Psoas muscle (tissue), 8 donors: ENCODE data around the gene AGTRAP. TPM values are rescaled to one million over a fixed set of nuclear protein-coding genes. Genes with fewer than 3 reads are reported as not detected.

Source experiments
- ATAC-seq, 4 donors: fragments of 200-7000 bp; cut with Tn5 transposase; one replicate each; pipeline ENCODE4 v1.9.1; 2020; ENCODE audit warnings: moderate library complexity in 3 of 4, mild to moderate bottlenecking in 2 of 4
- DNase-seq, 2 donors: peaks; one replicate each; pipeline ENCODE4 v3.0.0-alpha.2; 2020
- H3K27ac ChIP-seq: fragments of 200-600 bp; one replicate; pipeline ENCODE4 v1.8.0; 2022
- H3K27me3 ChIP-seq, 3 donors: fragments of 200-600 bp in 1 of 3; one replicate each; pipeline versions ENCODE4 v1.6.1 to v1.8.0; 2013 to 2022; ENCODE audit warnings: low read length in 2 of 3, mild to moderate bottlenecking in 2 of 3, moderate library complexity in 1 of 3; ENCODE audit not compliant: insufficient read depth in 3 of 3
- H3K36me3 ChIP-seq, 2 donors: fragments of 200-600 bp in 1 of 2; one replicate each; pipeline versions ENCODE4 v1.6.1 to v1.8.0; 2013 to 2022; ENCODE audit warnings: low read depth in 1 of 2, mild to moderate bottlenecking in 1 of 2, moderate library complexity in 1 of 2; ENCODE audit not compliant: insufficient read depth in 1 of 2
- H3K4me1 ChIP-seq: fragments of 200-600 bp; one replicate; pipeline ENCODE4 v1.8.0; 2022
- H3K4me3 ChIP-seq: fragments of 200-600 bp; one replicate; pipeline ENCODE4 v1.8.0; 2022; ENCODE audit warnings: mild to moderate bottlenecking
- H3K9me3 ChIP-seq: fragments of 200-600 bp; one replicate; pipeline ENCODE4 v1.8.0; 2022
- CTCF ChIP-seq: fragments of 200-600 bp; IDR thresholded peaks from one replicate; pipeline ENCODE4 v1.8.0; 2022; ENCODE audit warnings: antibody characterized with exemption
- WGBS, 3 donors: extraction: QIAGEN DNeasy Blood & Tissue Kit; methylation state at CpG; one replicate each; pipeline versions ENCODE4 v1.1.6 to v1.1.7; 2013; 5-methylcytosine and 5-hydroxymethylcytosine counted together
- intact Hi-C, 2 donors: fragments of 100-400 bp; cut with DNase I; formaldehyde crosslinking; loops; one replicate each; pipeline versions ENCODE4 v1.11.0 to v1.14.2; 2022
- polyA plus RNA-seq, 3 donors: library from polyadenylated mRNA; stranded (reverse); fragments of 200-250 nt; gene quantifications; one replicate each; pipeline ENCODE4 v1.2.3, GENCODE V29; 2013
- total RNA-seq, 4 donors: library from RNA; stranded (reverse); fragmentation: NEBNext Ultra II Directional in 2 of 4; extraction: Animal tissue kit (Norgen Biotek cat#: 25700) in 2 of 4; gene quantifications; one replicate each; pipeline versions ENCODE4 v1.2.1 to v1.2.4, GENCODE V29; 2021 to 2023
- donor health status: healthy with polysubstance abuse.
- donor health status: DM: no; HTN: no; CAD: no; lungs with moderate emphysema.
- donor health status: Bipolar disorder and iron deficiency.
- donor health status: healthy.
- donor health status: DM: yes; HTN: yes; CAD: no.
- donor health status: DM: no; HTN: no; CAD: no.
- donor health status: DM: no; HTN: no; CAD: no.
- donor health status: DM: yes; HTN: yes; CAD: no.

Gene AGTRAP
- total and polyA plus RNA-seq, 7 donors = 28.5 to 179 (median 43.2) TPM

- DNase-seq = no peak
- intact Hi-C loops = no loop called here
- Histone ChIP-seq H3K36me3 (no peaks in the 10 kb centered on the region), H3K9me3 (no peaks in the 10 kb centered on the region), H3K27me3 (no peaks in the 10 kb centered on the region), H3K4me3 (no peak overlapping the region), H3K27ac (no peak overlapping the region), H3K4me1 (peaks cover 7% of the 10 kb centered on the region)
- TF ChIP-seq CTCF = no peak
- WGBS, 3 donors = 17 to 27% (median 22%) methylated on average over 2 of the region's 2 CpGs
- ATAC-seq = no peak
Observed at GRCh38 chr1:11722538-11722937, 13.4 kb upstream of the AGTRAP start.

- no peaks in the 10 kb centered on the region for H3K27me3 ChIP-seq
- no peaks in the 10 kb centered on the region for H3K4me1 ChIP-seq
- no peak overlapping the region for H3K27ac ChIP-seq
- no peaks in the 10 kb centered on the region for H3K36me3 ChIP-seq
- DNase-seq = no peak
- TF ChIP-seq CTCF = no peak
- no peaks in the 10 kb centered on the region for H3K9me3 ChIP-seq
- intact Hi-C loops = no loop called here
- WGBS, 3 donors = 73 to 81% (median 77%) methylated on average over 5 of the region's 5 CpGs
- ATAC-seq = no peak
- no peak overlapping the region for H3K4me3 ChIP-seq
Observed at GRCh38 chr1:11725616-11726015, 10.3 kb upstream of the AGTRAP start.

- DNase-seq = no peak
- Histone ChIP-seq H3K4me1 (no peaks in the 10 kb centered on the region), H3K27me3 (no peaks in the 10 kb centered on the region), H3K9me3 (no peaks in the 10 kb centered on the region), H3K4me3 (no peak overlapping the region), H3K36me3 (no peaks in the 10 kb centered on the region), H3K27ac (no peak overlapping the region)
- no peak for ATAC-seq
- no peak for TF ChIP-seq CTCF
- intact Hi-C loops = no loop called here
- 93 to 96% (median 94%) methylated on average over 4 of the region's 4 CpGs for WGBS, 3 donors
Observed at GRCh38 chr1:11727119-11727518, 8.8 kb upstream of the AGTRAP start.

DNA sequence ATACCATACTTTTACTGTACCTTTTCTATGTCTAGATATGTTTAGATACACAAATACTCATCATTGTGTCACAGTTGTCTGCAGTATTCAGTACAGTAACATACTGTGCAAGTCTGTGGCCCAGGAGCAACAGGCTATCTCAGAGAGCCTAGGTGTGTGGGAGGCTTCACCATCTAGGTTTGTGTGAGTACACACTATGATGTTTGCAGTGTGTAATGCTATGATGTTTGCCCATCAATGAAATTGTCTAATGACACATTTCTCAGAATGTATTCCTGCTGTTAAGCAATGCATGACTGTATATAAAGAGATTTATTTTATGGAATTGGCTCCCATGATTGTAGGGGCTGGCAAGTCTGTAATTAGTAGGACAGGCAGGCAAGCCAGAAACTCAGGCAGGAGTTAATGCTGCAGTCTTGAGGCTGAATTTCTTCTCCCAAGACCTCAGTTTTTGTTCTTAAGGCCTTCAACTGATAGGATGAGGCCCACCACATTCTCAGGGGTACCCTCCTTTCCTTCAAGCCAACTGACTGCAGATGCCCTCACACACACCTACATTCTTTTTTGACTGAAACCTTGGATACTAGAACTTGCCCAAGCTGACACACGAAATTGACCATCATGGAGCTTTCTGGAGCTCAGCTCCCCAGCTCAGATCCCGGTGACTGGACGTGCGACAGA, 7.7 kb upstream of the AGTRAP start:
- H3K4me3 ChIP-seq = no peak overlapping the region
- TF ChIP-seq CTCF = no peak
- H3K9me3 ChIP-seq = no peaks in the 10 kb centered on the region
- DNase-seq = no peak
- 95 to 100% (median 97%) methylated on average over 4 of the region's 4 CpGs for WGBS, 3 donors
- no peaks in the 10 kb centered on the region for H3K36me3 ChIP-seq
- intact Hi-C loops = no loop called here
- no peak for ATAC-seq
- no peaks in the 10 kb centered on the region for H3K4me1 ChIP-seq
- H3K27me3 ChIP-seq = no peaks in the 10 kb centered on the region
- H3K27ac ChIP-seq = no peak overlapping the region

DNA sequence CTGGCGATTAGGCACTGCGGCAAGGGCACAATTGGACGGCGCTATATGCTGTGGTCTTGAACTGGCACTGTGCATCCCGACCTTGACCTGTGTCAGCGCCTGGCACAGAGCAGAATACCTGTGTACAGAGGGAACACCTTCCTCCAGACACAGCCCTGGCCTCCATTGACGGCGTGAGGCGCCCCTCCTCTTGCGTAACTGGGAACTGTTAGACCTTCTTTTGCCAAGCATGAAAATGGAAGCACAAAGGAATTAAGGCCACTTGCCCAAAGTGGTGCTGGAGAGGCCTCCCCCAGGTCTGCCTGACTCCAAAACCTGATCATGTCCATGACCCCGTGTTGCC, 6.8 kb upstream of the AGTRAP start:
- no peak for TF ChIP-seq CTCF
- no peaks in the 10 kb centered on the region for H3K36me3 ChIP-seq
- ATAC-seq (no peak), DNase-seq (no peak)
- intact Hi-C loops = no loop called here
- WGBS, 3 donors = 91 to 94% (median 91%) methylated on average over 11 of the region's 11 CpGs
- no peaks in the 10 kb centered on the region for H3K27me3 ChIP-seq
- no peaks in the 10 kb centered on the region for H3K4me1 ChIP-seq
- H3K9me3 ChIP-seq = no peaks in the 10 kb centered on the region
- H3K4me3 ChIP-seq = no peak overlapping the region
- H3K27ac ChIP-seq = no peak overlapping the region
